Mesenchymal stem cell (in vitro differentiated cells and primary cell): ENCODE results near the gene RFX2.

Experiments
- DNase-seq: peaks from one replicate; pipeline ENCODE4 v3.0.0-alpha.2; 2013
- H2AFZ ChIP-seq: one replicate; pipeline ENCODE4 v1.6.1; 2013; ENCODE audit warnings: low read depth, mild to moderate bottlenecking, control low read depth, inconsistent platforms, low read length, moderate library complexity
- H2AK5ac ChIP-seq: 2 replicates; pipeline ENCODE4 v1.6.1; 2013; ENCODE audit warnings: low read length, moderate library complexity, mild to moderate bottlenecking, inconsistent platforms; ENCODE audit not compliant: severe bottlenecking
- H2BK120ac ChIP-seq: one replicate; pipeline ENCODE4 v1.6.1; 2013; ENCODE audit warnings: low read depth, mild to moderate bottlenecking, inconsistent platforms, low read length, moderate library complexity
- H2BK12ac ChIP-seq, 2 experiments: one replicate each; pipeline ENCODE4 v1.6.1; 2013; ENCODE audit warnings: inconsistent platforms in 2 of 2, low read length in 2 of 2, mild to moderate bottlenecking in 2 of 2, moderate library complexity in 2 of 2, control low read depth in 1 of 2
- H2BK15ac ChIP-seq: one replicate; pipeline ENCODE4 v1.6.1; 2013; ENCODE audit warnings: mild to moderate bottlenecking, low read depth, inconsistent platforms; ENCODE audit not compliant: poor library complexity, severe bottlenecking
- H2BK5ac ChIP-seq: 2 replicates; pipeline ENCODE4 v1.6.1; 2013; ENCODE audit warnings: low read depth, mild to moderate bottlenecking, low read length, control low read depth, inconsistent platforms; ENCODE audit not compliant: poor library complexity, severe bottlenecking
- H3K14ac ChIP-seq, 2 experiments: one replicate each; pipeline ENCODE4 v1.6.1; 2013; ENCODE audit warnings: inconsistent platforms in 2 of 2, low read length in 2 of 2, control low read depth in 1 of 2, mild to moderate bottlenecking in 1 of 2, moderate library complexity in 1 of 2
- H3K18ac ChIP-seq, 2 experiments: one replicate each; pipeline ENCODE4 v1.6.1; 2013; ENCODE audit warnings: inconsistent platforms in 2 of 2, low read length in 2 of 2, control low read depth in 1 of 2, low read depth in 1 of 2, mild to moderate bottlenecking in 1 of 2
- H3K23ac ChIP-seq, 2 experiments: one replicate each; pipeline ENCODE4 v1.6.1; 2013; ENCODE audit warnings: inconsistent platforms in 2 of 2, low read length in 2 of 2, mild to moderate bottlenecking in 2 of 2, moderate library complexity in 2 of 2, control low read depth in 1 of 2
- H3K27ac ChIP-seq: 2 replicates; pipeline ENCODE4 v1.5.1; 2013; ENCODE audit warnings: mild to moderate bottlenecking, moderate library complexity, low read length, control low read depth, inconsistent platforms; ENCODE audit not compliant: poor library complexity, severe bottlenecking
- H3K27me3 ChIP-seq, 2 experiments: 2 replicates each; pipeline versions ENCODE4 v1.6.1 to v1.7.0; 2013; ENCODE audit warnings: low read length in 2 of 2, mild to moderate bottlenecking in 2 of 2, moderate library complexity in 2 of 2, control low read depth in 1 of 2, inconsistent platforms in 1 of 2; ENCODE audit not compliant: control insufficient read depth in 1 of 2, insufficient read depth in 1 of 2
- H3K36me3 ChIP-seq, 2 experiments: 2 replicates each; pipeline versions ENCODE4 v1.6.1 to v1.7.0; 2013; ENCODE audit warnings: low read length in 2 of 2, control low read depth in 1 of 2, inconsistent platforms in 1 of 2, low read depth in 1 of 2, mild to moderate bottlenecking in 1 of 2; ENCODE audit not compliant: insufficient read depth in 2 of 2, control insufficient read depth in 1 of 2
- H3K4ac ChIP-seq, 2 experiments: one replicate each; pipeline ENCODE4 v1.6.1; 2013; ENCODE audit warnings: inconsistent platforms in 2 of 2, low read length in 2 of 2, mild to moderate bottlenecking in 2 of 2, moderate library complexity in 2 of 2, control low read depth in 1 of 2, low read depth in 1 of 2
- H3K4me1 ChIP-seq: 2 replicates; pipeline ENCODE4 v1.6.1; 2013; ENCODE audit warnings: low read depth, low read length, control low read depth; ENCODE audit not compliant: control insufficient read depth, insufficient read depth
- H3K4me2 ChIP-seq: 2 replicates; pipeline ENCODE4 v1.6.1; 2013; ENCODE audit warnings: low read length, mild to moderate bottlenecking, inconsistent platforms; ENCODE audit not compliant: poor library complexity, severe bottlenecking
- H3K4me3 ChIP-seq, 2 experiments: 2 replicates each; pipeline versions ENCODE4 v1.5.1 to v1.7.0; 2013; ENCODE audit warnings: low read length in 2 of 2, mild to moderate bottlenecking in 2 of 2, control low read depth in 1 of 2, low read depth in 1 of 2; ENCODE audit not compliant: insufficient read depth in 1 of 2
- H3K79me1 ChIP-seq: replicated peaks from 2 replicates; pipeline ENCODE4 v1.6.1; 2013; ENCODE audit warnings: mild to moderate bottlenecking, control low read depth, low read length, inconsistent platforms; ENCODE audit not compliant: poor library complexity, severe bottlenecking
- H3K9ac ChIP-seq: 2 replicates; pipeline ENCODE4 v1.7.0; 2013; ENCODE audit warnings: mild to moderate bottlenecking, low read length, moderate library complexity
- H3K9me3 ChIP-seq: 2 replicates; pipeline ENCODE4 v1.7.0; 2013; ENCODE audit warnings: mild to moderate bottlenecking, low read length; ENCODE audit not compliant: control insufficient read depth
- H4K8ac ChIP-seq: one replicate; pipeline ENCODE4 v1.6.1; 2013; ENCODE audit warnings: inconsistent platforms, mild to moderate bottlenecking, low read length, moderate library complexity
- H4K91ac ChIP-seq: one replicate; pipeline ENCODE4 v1.6.1; 2013; ENCODE audit warnings: mild to moderate bottlenecking, low read length, inconsistent platforms
- WGBS: methylation state at CpG from one replicate; pipeline ENCODE4 v1.1.7; 2013; ENCODE audit warnings: mixed read lengths; 5-methylcytosine and 5-hydroxymethylcytosine counted together

RFX2 gene

GRCh38 chr19:5973376-5973775 is 136.9 kb downstream of the RFX2 start:
- no peaks in the 10 kb centered on the region for H3K9me3 ChIP-seq
- DNase-seq: no peak
- no peak overlapping the region for H2AFZ ChIP-seq
- H2AK5ac ChIP-seq: no peak overlapping the region
- H3K27me3 ChIP-seq: no peaks in the 10 kb centered on the region
- H3K4me1 ChIP-seq: peaks cover 22% of the 10 kb centered on the region
- H3K14ac ChIP-seq: no peak overlapping the region
- no peak overlapping the region for H2BK5ac ChIP-seq
- H3K4me2 ChIP-seq: no peak overlapping the region
- no peak overlapping the region for H2BK12ac ChIP-seq
- no peak overlapping the region for H4K8ac ChIP-seq
- no peak overlapping the region for H3K23ac ChIP-seq
- H2BK15ac ChIP-seq: no peak overlapping the region
- no peak overlapping the region for H3K9ac ChIP-seq
- no peak overlapping the region for H4K91ac ChIP-seq
- no peak overlapping the region for H3K27ac ChIP-seq
- peaks cover 3% of the 10 kb centered on the region for H3K79me1 ChIP-seq
- H3K4ac ChIP-seq: no peak overlapping the region
- H3K4me3 ChIP-seq: no peak overlapping the region
- H2BK120ac ChIP-seq: no peak overlapping the region
- H3K18ac ChIP-seq: no peak overlapping the region
- WGBS: 92% methylated on average over 5 of the region's 5 CpGs
- peaks cover 26 to 31% of the 10 kb centered on the region in 2 experiments for H3K36me3 ChIP-seq

GRCh38 chr19:5972355-5972731 is 138.0 kb downstream of the RFX2 start:
- no peak overlapping the region for H3K14ac ChIP-seq
- no peak for DNase-seq
- no peak overlapping the region for H3K27ac ChIP-seq
- WGBS: 97% methylated on average over 9 of the region's 9 CpGs
- H2BK12ac ChIP-seq: no peak overlapping the region
- no peaks in the 10 kb centered on the region for H3K9me3 ChIP-seq
- no peak overlapping the region for H3K4me3 ChIP-seq
- H4K8ac ChIP-seq: no peak overlapping the region
- no peak overlapping the region for H2AK5ac ChIP-seq
- H2BK120ac ChIP-seq: no peak overlapping the region
- H2BK5ac ChIP-seq: no peak overlapping the region
- H3K4ac ChIP-seq: no peak overlapping the region
- no peak overlapping the region for H3K18ac ChIP-seq
- H4K91ac ChIP-seq: no peak overlapping the region
- no peak overlapping the region for H2BK15ac ChIP-seq
- peaks cover 30% of the 10 kb centered on the region for H3K4me1 ChIP-seq
- H3K36me3 ChIP-seq: peaks cover 26 to 33% of the 10 kb centered on the region in 2 experiments
- H3K23ac ChIP-seq: no peak overlapping the region
- no peak overlapping the region for H2AFZ ChIP-seq
- no peak overlapping the region for H3K4me2 ChIP-seq
- peaks cover 3% of the 10 kb centered on the region for H3K79me1 ChIP-seq
- no peak overlapping the region for H3K9ac ChIP-seq
- H3K27me3 ChIP-seq: no peaks in the 10 kb centered on the region

GRCh38 chr19:5971714-5972354 is 138.5 kb downstream of the RFX2 start:
- H2BK12ac ChIP-seq: no peak overlapping the region
- no peak overlapping the region for H3K27ac ChIP-seq
- H3K4ac ChIP-seq: no peak overlapping the region
- H3K23ac ChIP-seq: no peak overlapping the region
- DNase-seq: no peak
- H3K4me2 ChIP-seq: no peak overlapping the region
- no peaks in the 10 kb centered on the region for H3K27me3 ChIP-seq
- H2BK5ac ChIP-seq: no peak overlapping the region
- H3K36me3 ChIP-seq: peaks cover 26 to 33% of the 10 kb centered on the region in 2 experiments
- peaks cover 3% of the 10 kb centered on the region for H3K79me1 ChIP-seq
- H2BK15ac ChIP-seq: no peak overlapping the region
- no peaks in the 10 kb centered on the region for H3K9me3 ChIP-seq
- peaks cover 27% of the 10 kb centered on the region for H3K4me1 ChIP-seq
- H2AFZ ChIP-seq: no peak overlapping the region
- no peak overlapping the region for H2BK120ac ChIP-seq
- no peak overlapping the region for H3K18ac ChIP-seq
- H3K14ac ChIP-seq: no peak overlapping the region
- no peak overlapping the region for H4K8ac ChIP-seq
- no peak overlapping the region for H3K9ac ChIP-seq
- whole genome bisulfite sequencing: no CpG with 5 or more reads among the region's 2 CpGs
- H2AK5ac ChIP-seq: no peak overlapping the region
- no peak overlapping the region for H3K4me3 ChIP-seq
- no peak overlapping the region for H4K91ac ChIP-seq

- no peak overlapping the region for H4K91ac ChIP-seq
- no peak overlapping the region for H3K4me2 ChIP-seq
- H2BK120ac ChIP-seq: no peak overlapping the region
- peaks cover 6% of the 10 kb centered on the region for H3K79me1 ChIP-seq
- 94% methylated on average over 8 of the region's 8 CpGs for WGBS
- no peak overlapping the region for H4K8ac ChIP-seq
- H3K4me3 ChIP-seq: no peak overlapping the region
- H2BK5ac ChIP-seq: no peak overlapping the region
- no peak overlapping the region for H2BK12ac ChIP-seq
- no peaks in the 10 kb centered on the region for H3K27me3 ChIP-seq
- peaks cover 32 to 36% of the 10 kb centered on the region in 2 experiments for H3K36me3 ChIP-seq
- H3K14ac ChIP-seq: no peak overlapping the region
- no peak for DNase-seq
- H3K9me3 ChIP-seq: no peaks in the 10 kb centered on the region
- no peak overlapping the region for H3K9ac ChIP-seq
- no peak overlapping the region for H2AFZ ChIP-seq
- H2AK5ac ChIP-seq: no peak overlapping the region
- H3K18ac ChIP-seq: no peak overlapping the region
- H3K4me1 ChIP-seq: peaks cover 21% of the 10 kb centered on the region
- H3K4ac ChIP-seq: no peak overlapping the region
- no peak overlapping the region for H3K27ac ChIP-seq
- H3K23ac ChIP-seq: no peak overlapping the region
- H2BK15ac ChIP-seq: no peak overlapping the region
These were observed 140.8 kb downstream of the RFX2 start for GRCh38 chr19:5969476-5969875.
